ENCODE measurements around the gene H2BK1.

- TF ChIP-seq CTCF (IDR thresholded peaks at IDR 0.05): no peak
- no peak for TF ChIP-seq ZFX (IDR thresholded peaks at IDR 0.05; ENCODE audit: borderline replicate concordance)
Measured at GRCh38 chr7:151188252-151188542, 22.1 kb downstream of the H2BK1 start.

Data from 22Rv1 (cell line).